GM10266 (cell line): ENCODE data around the gene AXDND1.
A peak's percentile ranks its signal among the peaks of the same experiment; 100 is the strongest.

Experiments used
- DNase-seq: peaks from one replicate; pipeline ENCODE4 v3.0.0; 2012; ENCODE audit errors: extremely low spot score
- CTCF ChIP-seq: IDR thresholded peaks from 2 replicates; pipeline ENCODE4 v1.5.1; 2012; ENCODE audit warnings: mild to moderate bottlenecking, low read depth; ENCODE audit not compliant: control insufficient read depth, insufficient read depth; ENCODE audit errors: missing control alignments

Gene AXDND1

GRCh38 chr1:179591592-179592580 lies 226.1 kb downstream of the AXDND1 start, which contains the start of gene TDRD5:
Gene TDRD5 (plus strand): TSS chr1:179591832. CDS start chr1:179592616, 784 bp downstream.
- no peak for TF ChIP-seq CTCF
- peak; percentile 36 for DNase-seq

GRCh38 chr1:179598631-179599030 lies 232.9 kb downstream of the AXDND1 start:
- no peak for DNase-seq
- no peak for TF ChIP-seq CTCF

- DNase-seq, result peak; percentile 5
- TF ChIP-seq CTCF, result peak; percentile 26
Measured at GRCh38 chr1:179599623-179600249, 234.0 kb downstream of the AXDND1 start.

DNA sequence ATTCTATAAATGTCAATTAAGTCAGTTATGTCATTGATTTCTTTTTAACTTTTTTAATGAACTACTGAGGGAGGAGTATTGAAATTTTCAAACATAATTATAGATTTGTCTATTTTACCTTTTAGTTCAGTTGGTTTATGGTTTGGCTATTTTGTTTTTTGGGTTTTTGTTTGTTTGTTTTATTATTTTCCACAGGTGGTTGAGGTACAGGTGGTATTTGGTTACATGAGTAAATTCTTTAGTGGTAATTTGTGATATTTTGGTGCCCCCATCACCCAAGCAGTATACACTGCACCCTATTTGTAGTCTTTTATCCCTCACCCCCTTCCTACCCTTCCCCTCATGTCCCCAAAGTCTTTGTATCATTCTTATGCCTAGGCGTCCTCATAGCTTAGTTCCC lies 235.3 kb downstream of the AXDND1 start:
- TF ChIP-seq CTCF, result no peak

More for the DNA sequence above, 235.3 kb downstream of the AXDND1 start:
- DNase-seq, result no peak
